SK-N-SH (cell line): ENCODE measurements around the gene SLC16A12.

ENCODE experiments used
- EP300 ChIP-seq, 2 experiments: IDR thresholded peaks; 2 replicates each; pipeline versions ENCODE4 v1.4.0 to v1.6.1; 2012; ENCODE audit warnings: borderline replicate concordance in 1 of 2, low read depth in 1 of 2, low read length in 1 of 2
- EZH2phosphoT487 ChIP-seq: fragments of 200-600 bp; sonication (generic); IDR thresholded peaks from 2 replicates; pipeline ENCODE4 v1.6.1; 2017; ENCODE audit warnings: low read depth, mixed run types, mild to moderate bottlenecking, antibody characterized with exemption, moderate library complexity, borderline replicate concordance
- GABPA ChIP-seq: IDR thresholded peaks from 2 replicates; pipeline ENCODE4 v1.4.0; 2012; ENCODE audit warnings: low read depth, mild to moderate bottlenecking
- POLR2AphosphoS5 ChIP-seq: IDR thresholded peaks from 2 replicates; pipeline ENCODE4 v1.6.1; 2012; ENCODE audit warnings: low read depth, low read length
- TAF1 ChIP-seq: IDR thresholded peaks from 2 replicates; pipeline ENCODE4 v1.6.1; 2012; ENCODE audit warnings: low read depth, mild to moderate bottlenecking, low read length, moderate library complexity, borderline replicate concordance
- TF ChIP-seq, protein P1 (sequence below): fragments of 150-350 bp; IDR thresholded peaks from 2 replicates; pipeline ENCODE4 v1.6.1; 2017; ENCODE audit warnings: antibody characterized with exemption, low read length, low read depth, borderline replicate concordance
- TF ChIP-seq, protein P2 (sequence below): fragments of 200-600 bp; sonication (generic); IDR thresholded peaks from 2 replicates; pipeline ENCODE4 v1.6.1; 2017; ENCODE audit warnings: antibody characterized with exemption, mild to moderate bottlenecking, moderate library complexity
- TF ChIP-seq, protein P3 (sequence below): IDR thresholded peaks from 2 replicates; pipeline ENCODE4 v1.4.0; 2012; ENCODE audit warnings: low read depth, borderline replicate concordance

DNA sequence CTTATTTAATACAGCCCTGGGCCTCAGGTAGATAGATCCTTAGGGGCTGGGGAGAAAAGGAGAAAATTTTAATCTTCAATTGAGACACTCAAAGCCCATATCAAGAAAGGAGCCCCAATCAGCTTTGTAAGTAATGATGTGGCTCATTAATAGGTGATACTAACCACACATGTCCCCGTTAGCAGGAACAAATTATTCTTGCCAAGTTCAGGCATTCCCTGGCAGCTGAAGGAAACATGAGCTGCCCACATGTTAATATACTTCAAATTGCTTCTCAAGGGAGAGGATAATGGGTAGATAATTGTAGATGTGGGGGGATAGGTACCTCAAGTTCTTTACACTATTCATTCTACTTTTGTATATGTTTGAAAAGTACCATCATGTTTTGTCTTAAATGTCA is 106.5 kb downstream of the SLC16A12 start:
- TF ChIP-seq EP300 (IDR thresholded peaks at IDR 0.05; ENCODE audit: borderline replicate concordance in 1 of 2, low read depth in 1 of 2, low read length in 1 of 2) (no peak), GABPA (no peak), EZH2phosphoT487 (no peak), POLR2AphosphoS5 (no peak), TAF1 (no peak)
- TF ChIP-seq, protein P1, sequence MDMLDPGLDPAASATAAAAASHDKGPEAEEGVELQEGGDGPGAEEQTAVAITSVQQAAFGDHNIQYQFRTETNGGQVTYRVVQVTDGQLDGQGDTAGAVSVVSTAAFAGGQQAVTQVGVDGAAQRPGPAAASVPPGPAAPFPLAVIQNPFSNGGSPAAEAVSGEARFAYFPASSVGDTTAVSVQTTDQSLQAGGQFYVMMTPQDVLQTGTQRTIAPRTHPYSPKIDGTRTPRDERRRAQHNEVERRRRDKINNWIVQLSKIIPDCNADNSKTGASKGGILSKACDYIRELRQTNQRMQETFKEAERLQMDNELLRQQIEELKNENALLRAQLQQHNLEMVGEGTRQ: no peak
- TF ChIP-seq, protein P2, sequence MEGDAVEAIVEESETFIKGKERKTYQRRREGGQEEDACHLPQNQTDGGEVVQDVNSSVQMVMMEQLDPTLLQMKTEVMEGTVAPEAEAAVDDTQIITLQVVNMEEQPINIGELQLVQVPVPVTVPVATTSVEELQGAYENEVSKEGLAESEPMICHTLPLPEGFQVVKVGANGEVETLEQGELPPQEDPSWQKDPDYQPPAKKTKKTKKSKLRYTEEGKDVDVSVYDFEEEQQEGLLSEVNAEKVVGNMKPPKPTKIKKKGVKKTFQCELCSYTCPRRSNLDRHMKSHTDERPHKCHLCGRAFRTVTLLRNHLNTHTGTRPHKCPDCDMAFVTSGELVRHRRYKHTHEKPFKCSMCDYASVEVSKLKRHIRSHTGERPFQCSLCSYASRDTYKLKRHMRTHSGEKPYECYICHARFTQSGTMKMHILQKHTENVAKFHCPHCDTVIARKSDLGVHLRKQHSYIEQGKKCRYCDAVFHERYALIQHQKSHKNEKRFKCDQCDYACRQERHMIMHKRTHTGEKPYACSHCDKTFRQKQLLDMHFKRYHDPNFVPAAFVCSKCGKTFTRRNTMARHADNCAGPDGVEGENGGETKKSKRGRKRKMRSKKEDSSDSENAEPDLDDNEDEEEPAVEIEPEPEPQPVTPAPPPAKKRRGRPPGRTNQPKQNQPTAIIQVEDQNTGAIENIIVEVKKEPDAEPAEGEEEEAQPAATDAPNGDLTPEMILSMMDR: no peak
- TF ChIP-seq, protein P3, sequence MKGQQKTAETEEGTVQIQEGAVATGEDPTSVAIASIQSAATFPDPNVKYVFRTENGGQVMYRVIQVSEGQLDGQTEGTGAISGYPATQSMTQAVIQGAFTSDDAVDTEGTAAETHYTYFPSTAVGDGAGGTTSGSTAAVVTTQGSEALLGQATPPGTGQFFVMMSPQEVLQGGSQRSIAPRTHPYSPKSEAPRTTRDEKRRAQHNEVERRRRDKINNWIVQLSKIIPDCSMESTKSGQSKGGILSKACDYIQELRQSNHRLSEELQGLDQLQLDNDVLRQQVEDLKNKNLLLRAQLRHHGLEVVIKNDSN: no peak
